Effector memory CD8-positive, alpha-beta T cell (primary cell): ENCODE data around the gene ETNK2.

Experiments used
- ATAC-seq: fragments of 150-1000 bp; cut with Tn5 transposase; replicated peaks from 2 replicates; pipeline ENCODE4 v1.10.0; 2021; ENCODE audit warnings: mild to moderate bottlenecking, moderate library complexity
- DNase-seq, 3 experiments: peaks; one replicate each; pipeline ENCODE4 v3.0.0; 2021
- H3K27ac Mint-ChIP-seq, 2 donors: one replicate each; pipeline ENCODE4 v1.8.0; 2022; ENCODE audit warnings: mild to moderate bottlenecking in 2 of 2, mixed read lengths in 2 of 2, moderate library complexity in 2 of 2
- H3K27me3 Mint-ChIP-seq, 2 donors: one replicate each; pipeline ENCODE4 v1.8.0; 2022; ENCODE audit warnings: mixed read lengths in 2 of 2
- H3K36me3 Mint-ChIP-seq: one replicate; pipeline ENCODE4 v1.8.0; 2022; ENCODE audit warnings: mild to moderate bottlenecking, moderate library complexity, mixed read lengths; ENCODE audit not compliant: insufficient read depth
- H3K4me1 Mint-ChIP-seq, 2 donors: one replicate each; pipeline ENCODE4 v1.8.0; 2022; ENCODE audit warnings: low read depth in 2 of 2, mixed read lengths in 2 of 2
- H3K4me3 Mint-ChIP-seq, 2 donors: one replicate each; pipeline ENCODE4 v1.8.0; 2022; ENCODE audit warnings: mild to moderate bottlenecking in 2 of 2, mixed read lengths in 2 of 2, moderate library complexity in 2 of 2
- H3K9me3 Mint-ChIP-seq, 2 donors: one replicate each; pipeline ENCODE4 v1.8.0; 2022; ENCODE audit warnings: mixed read lengths in 2 of 2

Gene ETNK2

GRCh38 chr1:204190212-204191211, 38.7 kb upstream of the ETNK2 start:
- Mint-ChIP-seq H3K9me3 (no peaks in the 10 kb centered on the region), H3K27me3 (peaks cover 44 to 54% of the 10 kb centered on the region in 2 donors), H3K27ac (peak overlapping the region in 1 of 2 donors; percentile 88), H3K36me3 (peaks cover 6% of the 10 kb centered on the region), H3K4me3 (peak overlapping the region; percentile 48 to 57), H3K4me1 (peaks cover 0 to 31% of the 10 kb centered on the region in 2 donors)
- DNase-seq, result peak in 2 of 3 experiments; percentile 45 to 50
- peak; percentile 72 for ATAC-seq

- peaks cover 6% of the 10 kb centered on the region for H3K36me3 Mint-ChIP-seq
- H3K27me3 Mint-ChIP-seq, result peaks cover 44 to 54% of the 10 kb centered on the region in 2 donors
- peaks cover 0 to 21% of the 10 kb centered on the region in 2 donors for H3K4me1 Mint-ChIP-seq
- peak overlapping the region in 1 of 2 donors; percentile 48 for H3K4me3 Mint-ChIP-seq
- ATAC-seq (peak; percentile 65), DNase-seq (peak in 1 of 3 experiments; percentile 17)
- H3K9me3 Mint-ChIP-seq, result no peaks in the 10 kb centered on the region
- H3K27ac Mint-ChIP-seq, result peak overlapping the region in 1 of 2 donors; percentile 88
Measured at GRCh38 chr1:204188959-204189639, 37.3 kb upstream of the ETNK2 start.

- peaks cover 6% of the 10 kb centered on the region for H3K36me3 Mint-ChIP-seq
- H3K9me3 Mint-ChIP-seq, result no peaks in the 10 kb centered on the region
- peaks cover 36 to 38% of the 10 kb centered on the region in 2 donors for H3K27me3 Mint-ChIP-seq
- H3K27ac Mint-ChIP-seq, result no peak overlapping the region
- H3K4me3 Mint-ChIP-seq, result no peak overlapping the region
- peaks cover 0 to 21% of the 10 kb centered on the region in 2 donors for H3K4me1 Mint-ChIP-seq
- ATAC-seq, result no peak
- no peak for DNase-seq
Measured at GRCh38 chr1:204186597-204186996, 34.8 kb upstream of the ETNK2 start.

GRCh38 chr1:204181116-204181515, 29.3 kb upstream of the ETNK2 start:
- Mint-ChIP-seq H3K9me3 (no peaks in the 10 kb centered on the region), H3K36me3 (no peaks in the 10 kb centered on the region), H3K4me3 (no peak overlapping the region), H3K27ac (no peak overlapping the region), H3K27me3 (no peaks in the 10 kb centered on the region), H3K4me1 (no peaks in the 10 kb centered on the region)
- no peak for DNase-seq
- ATAC-seq, result no peak

- Mint-ChIP-seq H3K4me3 (no peak overlapping the region), H3K36me3 (no peaks in the 10 kb centered on the region), H3K9me3 (no peaks in the 10 kb centered on the region), H3K27ac (no peak overlapping the region), H3K4me1 (no peaks in the 10 kb centered on the region), H3K27me3 (no peaks in the 10 kb centered on the region)
- ATAC-seq (no peak), DNase-seq (no peak)
Measured at GRCh38 chr1:204180133-204180532, 28.3 kb upstream of the ETNK2 start.

- DNase-seq (no peak), ATAC-seq (no peak)
- Mint-ChIP-seq H3K36me3 (no peaks in the 10 kb centered on the region), H3K9me3 (no peaks in the 10 kb centered on the region), H3K27me3 (peaks cover 0 to 4% of the 10 kb centered on the region in 2 donors), H3K4me3 (no peak overlapping the region), H3K27ac (no peak overlapping the region), H3K4me1 (no peaks in the 10 kb centered on the region)
Measured at GRCh38 chr1:204178487-204179281, 26.8 kb upstream of the ETNK2 start.

- Mint-ChIP-seq H3K4me3 (no peak overlapping the region), H3K4me1 (no peaks in the 10 kb centered on the region), H3K36me3 (no peaks in the 10 kb centered on the region), H3K9me3 (peaks cover 0 to 1% of the 10 kb centered on the region in 2 donors), H3K27me3 (peaks cover 0 to 15% of the 10 kb centered on the region in 2 donors), H3K27ac (no peak overlapping the region)
- ATAC-seq, result no peak
- DNase-seq, result no peak
Measured at GRCh38 chr1:204177133-204177532, 25.3 kb upstream of the ETNK2 start.

GRCh38 chr1:204176049-204176448, 24.2 kb upstream of the ETNK2 start:
- H3K36me3 Mint-ChIP-seq, result no peaks in the 10 kb centered on the region
- peaks cover 0 to 15% of the 10 kb centered on the region in 2 donors for H3K27me3 Mint-ChIP-seq
- DNase-seq (no peak), ATAC-seq (no peak)
- H3K4me1 Mint-ChIP-seq, result no peaks in the 10 kb centered on the region
- no peak overlapping the region for H3K27ac Mint-ChIP-seq
- peaks cover 0 to 4% of the 10 kb centered on the region in 2 donors for H3K9me3 Mint-ChIP-seq
- no peak overlapping the region for H3K4me3 Mint-ChIP-seq

GRCh38 chr1:204174958-204175357, 23.1 kb upstream of the ETNK2 start:
- no peaks in the 10 kb centered on the region for H3K4me1 Mint-ChIP-seq
- H3K9me3 Mint-ChIP-seq, result peaks cover 0 to 6% of the 10 kb centered on the region in 2 donors
- no peak for ATAC-seq
- H3K36me3 Mint-ChIP-seq, result no peaks in the 10 kb centered on the region
- no peak overlapping the region for H3K27ac Mint-ChIP-seq
- H3K4me3 Mint-ChIP-seq, result no peak overlapping the region
- DNase-seq, result no peak
- peaks cover 0 to 15% of the 10 kb centered on the region in 2 donors for H3K27me3 Mint-ChIP-seq

- no peak for DNase-seq
- no peak for ATAC-seq
- no peak overlapping the region for H3K27ac Mint-ChIP-seq
- peaks cover 0 to 15% of the 10 kb centered on the region in 2 donors for H3K27me3 Mint-ChIP-seq
- no peaks in the 10 kb centered on the region for H3K36me3 Mint-ChIP-seq
- no peaks in the 10 kb centered on the region for H3K4me1 Mint-ChIP-seq
- no peak overlapping the region for H3K4me3 Mint-ChIP-seq
- H3K9me3 Mint-ChIP-seq, result peaks cover 0 to 6% of the 10 kb centered on the region in 2 donors
Measured at GRCh38 chr1:204172404-204173029, 20.7 kb upstream of the ETNK2 start.

GRCh38 chr1:204171751-204172178, 19.9 kb upstream of the ETNK2 start:
- Mint-ChIP-seq H3K4me3 (no peak overlapping the region), H3K4me1 (no peaks in the 10 kb centered on the region), H3K36me3 (no peaks in the 10 kb centered on the region), H3K27ac (no peak overlapping the region), H3K9me3 (peaks cover 0 to 6% of the 10 kb centered on the region in 2 donors), H3K27me3 (peaks cover 0 to 15% of the 10 kb centered on the region in 2 donors)
- ATAC-seq (no peak), DNase-seq (no peak)

GRCh38 chr1:204170494-204171155, 18.8 kb upstream of the ETNK2 start:
- Mint-ChIP-seq H3K27ac (no peak overlapping the region), H3K4me1 (no peaks in the 10 kb centered on the region), H3K9me3 (peaks cover 0 to 6% of the 10 kb centered on the region in 2 donors), H3K4me3 (no peak overlapping the region), H3K36me3 (no peaks in the 10 kb centered on the region), H3K27me3 (peaks cover 10 to 24% of the 10 kb centered on the region in 2 donors)
- ATAC-seq, result no peak
- no peak for DNase-seq
